CD8-positive, alpha-beta memory T cell (primary cell): ENCODE data around the gene FILIP1L. TPM values are rescaled to one million over a fixed set of nuclear protein-coding genes. Genes with fewer than 3 reads are reported as not detected.
"Not testable (repeated sequence)": the region's sequence is repeated elsewhere in the genome, so short reads cannot be mapped to it uniquely, and the experiment has no call there.

Experiments used
- CTCF ChIA-PET: fragments of 350-600 bp; sonication (Branson Sonifier 250); formaldehyde crosslinking; loops from one replicate; lab custom pipeline; 2021; ENCODE audit warnings: antibody characterized with exemption; lab: Charles Lee
- POLR2A ChIA-PET: fragments of 350-600 bp; sonication (Branson Sonifier 250); formaldehyde crosslinking; loops from one replicate; lab custom pipeline; 2021; ENCODE audit warnings: antibody characterized with exemption; lab: Charles Lee
- DNase-seq, 5 donors: peaks; one replicate each; pipeline versions ENCODE4 v3.0.0 to v3.0.0-alpha.2; 2020 to 2022; ENCODE audit warnings: mixed read lengths in 1 of 5
- H3K27ac ChIP-seq: one replicate; pipeline ENCODE4 v1.7.0; 2013; ENCODE audit warnings: low read depth, mild to moderate bottlenecking, low read length, moderate library complexity
- H3K27me3 ChIP-seq: 2 replicates; pipeline ENCODE4 v1.7.0; 2013; ENCODE audit warnings: low read length, mild to moderate bottlenecking; ENCODE audit not compliant: insufficient read depth, poor library complexity, severe bottlenecking
- H3K36me3 ChIP-seq: 2 replicates; pipeline ENCODE4 v1.7.0; 2013; ENCODE audit warnings: mild to moderate bottlenecking, low read length, moderate library complexity; ENCODE audit not compliant: insufficient read depth
- H3K4me1 ChIP-seq: 2 replicates; pipeline ENCODE4 v1.7.0; 2013; ENCODE audit warnings: mild to moderate bottlenecking, low read length, moderate library complexity; ENCODE audit not compliant: insufficient read depth
- H3K4me3 ChIP-seq: 2 replicates; pipeline ENCODE4 v1.7.0; 2013; ENCODE audit warnings: mild to moderate bottlenecking, low read length
- H3K9me3 ChIP-seq: 2 replicates; pipeline ENCODE4 v1.7.0; 2013; ENCODE audit warnings: mild to moderate bottlenecking, low read length
- H3K27ac Mint-ChIP-seq, 8 donors: one replicate each; pipeline ENCODE4 v1.8.0; 2020 to 2021; ENCODE audit warnings: mixed read lengths in 8 of 8, mild to moderate bottlenecking in 6 of 8, inconsistent platforms in 3 of 8, moderate library complexity in 3 of 8
- H3K27me3 Mint-ChIP-seq, 2 donors: one replicate each; pipeline ENCODE4 v1.8.0; 2020 to 2021; ENCODE audit warnings: mixed read lengths in 2 of 2, mild to moderate bottlenecking in 1 of 2, moderate library complexity in 1 of 2
- H3K36me3 Mint-ChIP-seq, 3 donors: one replicate each; pipeline ENCODE4 v1.8.0; 2020 to 2021; ENCODE audit warnings: mixed read lengths in 3 of 3, inconsistent platforms in 1 of 3, mild to moderate bottlenecking in 1 of 3
- H3K4me1 Mint-ChIP-seq, 3 donors: one replicate each; pipeline ENCODE4 v1.8.0; 2020 to 2021; ENCODE audit warnings: mixed read lengths in 3 of 3, inconsistent platforms in 1 of 3, mild to moderate bottlenecking in 1 of 3
- H3K4me3 Mint-ChIP-seq, 7 donors: one replicate each; pipeline ENCODE4 v1.8.0; 2020 to 2021; ENCODE audit warnings: mixed read lengths in 7 of 7, mild to moderate bottlenecking in 6 of 7, moderate library complexity in 4 of 7, inconsistent platforms in 2 of 7
- H3K9me3 Mint-ChIP-seq, 5 donors: one replicate each; pipeline ENCODE4 v1.8.0; 2020 to 2022; ENCODE audit warnings: mixed read lengths in 5 of 5, mild to moderate bottlenecking in 3 of 5, moderate library complexity in 2 of 5, inconsistent platforms in 1 of 5
- polyA plus RNA-seq: library from polyadenylated mRNA; unstranded; fragments of 300-500 nt; fragmentation: Illumina TruSeq; gene quantifications from one replicate; pipeline ENCODE4 v1.2.3, GENCODE V29; 2021
- total RNA-seq, 2 experiments: library from RNA; stranded (reverse); gene quantifications; one replicate each; pipeline ENCODE4 v1.2.3, GENCODE V29; 2021

The FILIP1L gene
- total and polyA plus RNA-seq, 3 experiments from 2014 or later, result 0.12 to 0.27 (median 0.20) TPM

DNA sequence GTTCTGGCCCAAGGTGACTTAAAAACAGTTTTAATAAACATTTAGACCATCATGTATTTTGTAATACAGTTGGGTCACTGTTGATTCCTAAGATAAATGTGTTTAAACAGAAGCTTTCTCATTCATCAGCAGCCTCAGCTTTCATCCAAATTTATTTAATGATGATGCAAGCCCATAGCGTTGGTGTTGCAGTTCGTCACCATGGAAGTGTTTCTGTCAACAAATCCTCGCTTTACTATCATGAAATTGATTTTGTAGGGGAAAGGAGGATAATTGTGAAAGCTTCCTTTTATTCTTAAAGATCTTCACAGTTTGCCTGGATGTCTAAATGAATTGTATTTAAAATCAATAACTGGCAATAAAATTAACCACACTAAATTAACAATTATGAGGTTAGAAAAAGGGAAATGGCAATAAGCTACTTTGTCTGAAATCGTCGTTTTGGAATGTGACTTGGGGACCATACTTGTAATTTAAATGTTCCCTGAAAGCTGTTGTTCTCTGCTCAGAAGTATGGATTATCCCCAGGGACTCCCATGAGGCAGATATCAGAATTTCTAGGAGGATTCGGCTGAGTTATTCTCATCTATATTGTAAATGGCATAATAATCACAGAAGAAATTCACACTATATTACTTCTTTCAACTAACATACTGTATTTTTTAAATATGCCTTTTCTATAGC lies 267.7 kb downstream of the FILIP1L start:
- H3K4me1 ChIP-seq, result no peaks in the 10 kb centered on the region
- DNase-seq, result no peak
- Mint-ChIP-seq H3K27ac (no peak overlapping the region), H3K4me3 (no peak overlapping the region), H3K36me3 (no peaks in the 10 kb centered on the region), H3K4me1 (peaks cover 0 to 4% (median 1%) of the 10 kb centered on the region in 3 donors), H3K9me3 (no peaks in the 10 kb centered on the region), H3K27me3 (peaks cover 0 to 2% of the 10 kb centered on the region in 2 donors)
- H3K27ac ChIP-seq, result no peak overlapping the region
- ChIA-PET CTCF (interaction anchor here (1.4 to 1.9 kb wide), 2 partner anchors 15 to 38 kb away, joined by 4 to 7 read pairs; no protein-coding TSS in a partner anchor), POLR2A (no interaction called here)
- no peaks in the 10 kb centered on the region for H3K9me3 ChIP-seq
- no peaks in the 10 kb centered on the region for H3K27me3 ChIP-seq
- no peaks in the 10 kb centered on the region for H3K36me3 ChIP-seq
- no peak overlapping the region for H3K4me3 ChIP-seq

DNA sequence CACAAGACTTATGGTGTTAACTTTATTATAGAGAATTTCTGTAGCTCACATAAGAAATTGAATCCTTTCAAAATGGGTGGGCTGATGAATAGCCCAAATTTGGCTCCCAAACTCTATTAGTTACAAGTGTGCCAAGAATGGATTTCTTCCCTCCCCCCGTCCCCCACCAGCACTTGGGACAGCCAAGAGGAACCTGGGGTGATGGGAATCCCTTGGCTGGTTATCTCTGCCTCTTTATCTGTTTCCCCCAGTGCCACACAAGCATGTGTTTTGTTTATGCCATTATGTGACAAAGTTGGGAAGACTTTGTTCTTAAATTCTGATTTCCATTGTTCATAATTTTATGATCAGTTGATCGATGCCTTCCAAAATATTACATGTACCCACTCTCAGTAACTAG lies 268.3 kb downstream of the FILIP1L start:
- ChIA-PET CTCF (interaction anchor here (1.4 kb wide), 1 partner anchor 14 kb away, joined by 7 read pairs; no protein-coding TSS in a partner anchor), POLR2A (no interaction called here)
- Mint-ChIP-seq H3K9me3 (no peaks in the 10 kb centered on the region), H3K36me3 (no peaks in the 10 kb centered on the region), H3K27me3 (peaks cover 0 to 2% of the 10 kb centered on the region in 2 donors), H3K4me1 (peaks cover 0 to 4% (median 1%) of the 10 kb centered on the region in 3 donors), H3K4me3 (no peak overlapping the region), H3K27ac (no peak overlapping the region)
- Histone ChIP-seq H3K27ac (no peak overlapping the region), H3K36me3 (no peaks in the 10 kb centered on the region), H3K9me3 (no peaks in the 10 kb centered on the region), H3K4me3 (no peak overlapping the region), H3K27me3 (no peaks in the 10 kb centered on the region), H3K4me1 (no peaks in the 10 kb centered on the region)
- DNase-seq, result no peak

DNA sequence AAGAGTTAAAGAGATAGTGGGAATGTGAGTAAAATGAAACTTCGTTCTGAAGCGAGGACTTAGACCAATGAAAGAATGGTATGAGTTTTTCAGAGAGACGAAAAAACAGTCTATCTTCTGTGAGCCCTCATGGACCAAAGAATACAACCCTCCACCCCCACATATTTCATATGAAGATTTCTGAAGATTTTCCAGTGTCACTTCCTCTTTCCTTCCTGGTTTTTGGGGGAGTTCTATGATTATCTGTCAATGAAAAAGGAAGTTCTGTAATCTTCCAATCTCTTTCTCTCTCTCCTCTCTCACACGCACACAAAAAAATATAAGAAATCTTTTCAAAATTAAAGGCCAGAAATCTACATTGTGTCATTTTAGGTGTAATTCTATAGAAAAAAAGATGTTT lies 269.0 kb downstream of the FILIP1L start:
- H3K27ac ChIP-seq, result no peak overlapping the region
- no peaks in the 10 kb centered on the region for H3K27me3 ChIP-seq
- Mint-ChIP-seq H3K4me1 (peaks cover 0 to 4% (median 1%) of the 10 kb centered on the region in 3 donors), H3K27me3 (peaks cover 0 to 2% of the 10 kb centered on the region in 2 donors), H3K27ac (no peak overlapping the region), H3K9me3 (no peaks in the 10 kb centered on the region), H3K4me3 (no peak overlapping the region), H3K36me3 (no peaks in the 10 kb centered on the region)
- H3K4me3 ChIP-seq, result no peak overlapping the region
- H3K9me3 ChIP-seq, result no peaks in the 10 kb centered on the region
- DNase-seq, result no peak
- H3K36me3 ChIP-seq, result no peaks in the 10 kb centered on the region
- no peaks in the 10 kb centered on the region for H3K4me1 ChIP-seq
- POLR2A ChIA-PET, result no interaction called here
- CTCF ChIA-PET, result no interaction called here

DNA sequence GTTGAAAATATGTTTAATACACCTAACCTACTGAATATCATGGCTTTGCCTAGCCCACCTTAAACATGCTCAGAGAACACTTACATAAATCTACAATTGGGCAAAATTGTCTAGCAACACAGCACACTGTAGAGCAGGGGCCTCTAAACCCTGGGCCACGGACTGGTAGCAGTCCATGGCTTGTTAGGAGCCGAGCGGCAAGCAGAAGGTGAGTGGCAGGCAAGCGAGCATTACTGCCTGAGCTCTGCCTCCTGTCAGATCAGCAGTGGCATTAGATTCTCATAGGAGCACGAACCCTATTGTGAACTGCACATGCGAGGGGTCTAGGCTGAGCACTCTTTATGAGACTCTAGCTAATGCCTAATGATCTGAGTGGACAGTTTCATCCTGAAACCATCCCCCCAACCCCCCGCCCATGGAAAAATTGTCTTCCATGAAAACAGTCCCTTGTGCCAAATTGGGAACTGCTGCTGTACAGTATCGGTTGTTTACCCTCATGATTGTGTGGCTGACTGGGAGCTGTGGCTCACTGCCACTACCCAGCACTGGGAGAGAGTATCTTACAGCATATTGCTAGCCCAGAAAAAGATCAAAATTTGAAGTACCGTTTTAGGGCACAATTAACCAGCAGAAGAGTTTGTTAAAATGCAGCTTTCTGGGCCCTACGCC lies 270.6 kb downstream of the FILIP1L start:
- H3K27me3 Mint-ChIP-seq, result peaks cover 0 to 2% of the 10 kb centered on the region in 2 donors
- Histone ChIP-seq H3K9me3 (no peaks in the 10 kb centered on the region), H3K27me3 (no peaks in the 10 kb centered on the region), H3K27ac (no peak overlapping the region), H3K4me3 (no peak overlapping the region), H3K36me3 (no peaks in the 10 kb centered on the region), H3K4me1 (no peaks in the 10 kb centered on the region)
- H3K36me3 Mint-ChIP-seq, result no peaks in the 10 kb centered on the region
- no peaks in the 10 kb centered on the region for H3K9me3 Mint-ChIP-seq
- H3K4me1 Mint-ChIP-seq, result peaks cover 0 to 4% (median 1%) of the 10 kb centered on the region in 3 donors
- H3K27ac Mint-ChIP-seq, result no peak overlapping the region
- CTCF ChIA-PET, result interaction anchor here (0.9 to 1.1 kb wide), 2 partner anchors 12 kb away, joined by 5 to 9 read pairs; no protein-coding TSS in a partner anchor
- POLR2A ChIA-PET, result no interaction called here
- no peak overlapping the region for H3K4me3 Mint-ChIP-seq
- no peak for DNase-seq

DNA sequence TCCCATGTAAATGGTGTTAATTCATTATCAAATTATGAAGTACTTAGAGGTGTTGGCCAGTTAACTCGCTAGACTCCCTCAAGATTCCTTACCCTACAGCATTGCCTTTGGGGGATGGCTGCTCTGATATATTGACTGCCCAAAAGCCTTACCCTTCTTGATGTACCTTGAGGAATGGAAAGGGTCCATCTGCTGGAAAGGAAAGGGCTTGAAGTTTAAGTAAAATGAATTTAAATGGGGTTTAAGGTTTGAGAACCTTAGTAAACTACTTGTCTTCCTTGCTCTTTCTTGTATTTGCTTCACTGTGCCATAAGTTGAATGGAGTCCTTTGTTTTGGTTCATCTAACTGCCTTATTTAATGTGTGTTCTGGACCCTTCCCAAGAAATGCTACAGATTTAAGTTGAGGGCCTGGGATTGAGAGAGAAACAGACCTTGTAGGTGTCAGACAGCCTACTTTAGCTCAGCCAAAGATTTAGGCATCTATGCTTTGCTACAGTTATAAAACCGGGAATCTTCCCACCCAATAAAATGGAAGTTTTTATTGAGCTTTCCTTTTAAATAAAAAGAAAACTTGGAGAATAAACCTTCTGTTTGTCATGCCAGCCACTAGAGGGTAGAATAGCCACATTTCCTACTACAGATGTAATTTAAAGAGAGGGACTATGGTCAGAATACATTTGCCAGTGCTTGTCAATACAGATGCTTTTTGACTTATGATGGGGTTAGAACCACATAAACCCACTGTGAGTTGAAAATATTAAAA lies 271.3 kb downstream of the FILIP1L start:
- H3K27ac Mint-ChIP-seq, result no peak overlapping the region
- Histone ChIP-seq H3K27me3 (no peaks in the 10 kb centered on the region), H3K9me3 (no peaks in the 10 kb centered on the region), H3K27ac (no peak overlapping the region), H3K4me1 (no peaks in the 10 kb centered on the region), H3K4me3 (no peak overlapping the region), H3K36me3 (no peaks in the 10 kb centered on the region)
- H3K9me3 Mint-ChIP-seq, result no peaks in the 10 kb centered on the region
- H3K4me3 Mint-ChIP-seq, result no peak overlapping the region
- H3K4me1 Mint-ChIP-seq, result peaks cover 0 to 4% (median 1%) of the 10 kb centered on the region in 3 donors
- ChIA-PET CTCF (interaction anchor here (0.9 kb wide), 1 partner anchor 11 kb away, joined by 5 read pairs; no protein-coding TSS in a partner anchor), POLR2A (no interaction called here)
- peaks cover 0 to under 1% of the 10 kb centered on the region in 2 donors for H3K27me3 Mint-ChIP-seq
- H3K36me3 Mint-ChIP-seq, result no peaks in the 10 kb centered on the region
- DNase-seq, result no peak

DNA sequence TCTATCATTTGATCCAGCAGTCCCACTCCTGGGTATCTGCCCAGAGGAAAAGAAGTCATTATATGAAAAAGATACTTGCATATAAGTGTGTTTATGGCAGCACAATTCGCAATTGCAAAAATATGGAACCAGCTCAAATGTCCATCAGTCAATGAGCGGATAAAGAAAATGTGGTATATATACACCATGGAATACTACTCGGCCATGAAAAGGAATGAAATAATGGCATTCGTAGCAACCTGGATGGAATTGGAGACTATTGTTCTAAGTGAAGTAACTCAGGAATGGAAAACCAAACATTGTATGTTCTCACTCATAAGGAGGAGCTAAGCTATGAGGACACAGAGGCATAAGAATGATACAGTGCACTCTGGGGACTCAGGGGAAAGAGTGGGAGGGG lies 272.4 kb downstream of the FILIP1L start:
- H3K27me3 ChIP-seq, H3K36me3 ChIP-seq, H3K4me1 Mint-ChIP-seq, H3K9me3 ChIP-seq, H3K4me3 Mint-ChIP-seq, H3K9me3 Mint-ChIP-seq, H3K4me1 ChIP-seq, H3K27me3 Mint-ChIP-seq, DNase-seq, H3K36me3 Mint-ChIP-seq, H3K4me3 ChIP-seq, H3K27ac ChIP-seq, POLR2A ChIA-PET, H3K27ac Mint-ChIP-seq: not testable (repeated sequence)
- CTCF ChIA-PET, result interaction anchor here (1.5 kb wide), 1 partner anchor 34 kb away, joined by 5 read pairs; no protein-coding TSS in a partner anchor

DNA sequence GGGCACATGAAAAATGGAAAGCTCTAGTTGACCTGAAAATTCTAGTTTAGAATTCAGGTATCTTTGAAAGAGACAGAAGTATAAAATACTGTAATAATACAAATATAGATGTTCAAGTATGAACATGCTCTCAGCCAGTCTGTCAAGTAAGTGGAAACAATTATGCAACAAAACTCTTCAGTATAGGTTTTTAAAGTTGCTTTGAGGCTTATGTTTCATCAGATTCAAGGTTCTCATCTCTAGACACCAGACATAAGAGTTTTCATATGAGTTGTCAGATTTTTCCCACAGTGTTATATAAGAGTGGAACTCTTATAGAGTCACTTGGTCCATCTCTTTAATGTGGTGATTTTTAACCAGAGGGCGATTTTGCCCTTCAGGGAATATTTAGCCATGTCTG lies 274.7 kb downstream of the FILIP1L start:
- CTCF ChIA-PET, result no interaction called here
- Mint-ChIP-seq H3K4me3 (no peak overlapping the region), H3K4me1 (peaks cover 0 to 4% (median 0%) of the 10 kb centered on the region in 3 donors), H3K36me3 (no peaks in the 10 kb centered on the region), H3K9me3 (no peaks in the 10 kb centered on the region), H3K27ac (no peak overlapping the region), H3K27me3 (no peaks in the 10 kb centered on the region)
- Histone ChIP-seq H3K27me3 (no peaks in the 10 kb centered on the region), H3K4me1 (no peaks in the 10 kb centered on the region), H3K27ac (no peak overlapping the region), H3K9me3 (no peaks in the 10 kb centered on the region), H3K4me3 (no peak overlapping the region), H3K36me3 (no peaks in the 10 kb centered on the region)
- DNase-seq, result no peak
- POLR2A ChIA-PET, result no interaction called here

DNA sequence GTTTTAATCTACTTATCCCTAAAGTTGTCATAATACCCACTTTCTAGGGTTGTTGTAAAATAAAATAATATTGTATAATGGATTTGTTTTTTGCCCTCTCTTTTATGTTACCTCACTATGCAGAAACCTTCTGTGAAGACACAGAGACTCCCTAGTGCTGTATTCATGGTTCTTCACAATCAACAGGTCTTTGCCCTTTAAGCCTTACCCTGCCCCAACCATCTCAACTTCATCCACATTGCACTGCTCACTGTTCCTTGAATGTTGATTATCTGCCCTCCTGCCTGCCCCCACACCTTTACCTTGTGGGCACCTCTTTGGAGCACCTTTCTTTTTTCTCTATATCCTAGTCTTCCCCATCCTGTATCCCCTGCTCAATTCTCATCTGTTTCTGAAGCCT lies 275.5 kb downstream of the FILIP1L start:
- no peaks in the 10 kb centered on the region for H3K27me3 Mint-ChIP-seq
- CTCF ChIA-PET, result no interaction called here

More for the DNA sequence above, 275.5 kb downstream of the FILIP1L start:
- Histone ChIP-seq H3K27ac (no peak overlapping the region), H3K27me3 (no peaks in the 10 kb centered on the region), H3K9me3 (no peaks in the 10 kb centered on the region), H3K36me3 (no peaks in the 10 kb centered on the region), H3K4me3 (no peak overlapping the region), H3K4me1 (no peaks in the 10 kb centered on the region)
- H3K36me3 Mint-ChIP-seq, result no peaks in the 10 kb centered on the region
- no peak for DNase-seq
- no peak overlapping the region for H3K27ac Mint-ChIP-seq
- peaks cover 0 to 4% (median 0%) of the 10 kb centered on the region in 3 donors for H3K4me1 Mint-ChIP-seq
- POLR2A ChIA-PET, result no interaction called here
- H3K4me3 Mint-ChIP-seq, result no peak overlapping the region
- no peaks in the 10 kb centered on the region for H3K9me3 Mint-ChIP-seq
